GM12878 (cell line): ENCODE data around the gene KCNQ1. TPM values are rescaled to one million over a fixed set of nuclear protein-coding genes. Genes with fewer than 3 reads are reported as not detected.

Source experiments
- ATAC-seq: fragments of 200-7000 bp; cut with Tn5 transposase; 3 replicates; pipeline ENCODE4 v1.9.1; 2020; ENCODE audit warnings: mild to moderate bottlenecking, moderate library complexity
- BruUV-seq: library from RNA; stranded (reverse); fragments of 400-500 nt; replicated peaks from 2 replicates; lab custom pipeline; 2021; lab: Mats Ljungman, UMichigan
- CTCF ChIA-PET: fragments of 300-600 bp; sonication (Branson Sonifier 250); formaldehyde crosslinking; extraction: SDS; loops from one replicate; lab custom pipeline; 2021; ENCODE audit warnings: inconsistent platforms; lab: Yijun Ruan, JAX
- POLR2A ChIA-PET: fragments of 350-600 bp; formaldehyde crosslinking; extraction: SDS; loops from one replicate; lab custom pipeline; 2021; ENCODE audit warnings: inconsistent platforms; lab: Charles Lee
- RAD21 ChIA-PET: fragments of 300-600 bp; sonication (Branson Sonifier 250); formaldehyde crosslinking; loops from one replicate; lab custom pipeline; 2023; ENCODE audit warnings: antibody characterized with exemption; ENCODE audit not compliant: unreplicated experiment; lab: Charles Lee
- SMC1A ChIA-PET: fragments of 300-600 bp; sonication (Branson Sonifier 250); formaldehyde crosslinking; loops from one replicate; lab custom pipeline; 2023; ENCODE audit not compliant: unreplicated experiment, uncharacterized antibody; lab: Charles Lee
- DNase-seq: peaks from one replicate; pipeline ENCODE4 v3.0.0-alpha.2; 2011; ENCODE audit warnings: low read depth, low spot score
- FAIRE-seq: peaks from 3 replicates; lab custom pipeline; 2011; peaks lifted over from hg19 to GRCh38; lab: Jason Lieb, UNC
- H2AFZ ChIP-seq: 2 replicates; pipeline ENCODE4 v1.6.0; 2011; ENCODE audit warnings: low read depth, low read length, control low read depth; ENCODE audit not compliant: control insufficient read depth
- H3K27ac ChIP-seq: 2 replicates; pipeline ENCODE4 v1.5.1; 2011; ENCODE audit warnings: control low read depth; ENCODE audit not compliant: control insufficient read depth, insufficient read depth
- H3K27me3 ChIP-seq, 2 experiments: replicated peaks in 1 of 2; 2 replicates each; pipeline versions ENCODE4 v1.6.0 to v1.6.1; 2011; ENCODE audit warnings: low read length in 1 of 2; ENCODE audit not compliant: control insufficient read depth in 2 of 2, insufficient read depth in 2 of 2
- H3K36me3 ChIP-seq, 2 experiments: 2 replicates each; pipeline ENCODE4 v1.5.1; 2011; ENCODE audit warnings: low read length in 1 of 2; ENCODE audit not compliant: control insufficient read depth in 2 of 2, insufficient read depth in 2 of 2
- H3K4me1 ChIP-seq: 2 replicates; pipeline ENCODE4 v1.6.1; 2011; ENCODE audit warnings: mild to moderate bottlenecking, low read length, moderate library complexity, mixed read lengths; ENCODE audit not compliant: control insufficient read depth, insufficient read depth
- H3K4me2 ChIP-seq: 2 replicates; pipeline ENCODE4 v1.6.0; 2011; ENCODE audit warnings: control low read depth; ENCODE audit not compliant: control insufficient read depth, insufficient read depth
- H3K4me3 ChIP-seq: fragments of 200-600 bp; sonication (generic); 2 replicates; pipeline ENCODE4 v1.5.1; 2016
- H3K79me2 ChIP-seq: 2 replicates; pipeline ENCODE4 v1.6.0; 2011; ENCODE audit warnings: low read length; ENCODE audit not compliant: control insufficient read depth, insufficient read depth
- H3K9ac ChIP-seq: 2 replicates; pipeline ENCODE4 v1.8.0; 2011; ENCODE audit warnings: low read length, control low read depth, mixed read lengths; ENCODE audit not compliant: control insufficient read depth, insufficient read depth
- H3K9me3 ChIP-seq: replicated peaks from 3 replicates; pipeline ENCODE4 v1.5.1; 2011; ENCODE audit warnings: mild to moderate bottlenecking, low read length; ENCODE audit not compliant: control insufficient read depth, insufficient read depth
- H4K20me1 ChIP-seq: 2 replicates; pipeline ENCODE4 v1.6.0; 2011; ENCODE audit not compliant: control insufficient read depth, insufficient read depth
- ATF7 ChIP-seq: fragments of 450-650 bp; IDR thresholded peaks from 2 replicates; pipeline ENCODE4 v1.6.1; 2016; ENCODE audit warnings: low read depth, mild to moderate bottlenecking
- BHLHE40 ChIP-seq, 2 experiments: fragments of 450-650 bp in 1 of 2; IDR thresholded peaks; 2 replicates each; pipeline ENCODE4 v1.6.1; 2011 to 2017; ENCODE audit warnings: low read depth in 2 of 2, borderline replicate concordance in 1 of 2, improper control_type of control experiment in 1 of 2, low read length in 1 of 2, mild to moderate bottlenecking in 1 of 2
- CREB1 ChIP-seq: IDR thresholded peaks from 2 replicates; pipeline ENCODE4 v1.6.1; 2012; ENCODE audit warnings: low read depth, mild to moderate bottlenecking, inconsistent platforms
- HDAC2 ChIP-seq: fragments of 200-600 bp; sonication (generic); IDR thresholded peaks from 2 replicates; pipeline ENCODE4 v1.6.1; 2017
- HDGF ChIP-seq: fragments of 450-650 bp; IDR thresholded peaks from 2 replicates; pipeline ENCODE4 v1.6.1; 2016; ENCODE audit warnings: antibody characterized with exemption
- RAD21 ChIP-seq: IDR thresholded peaks from 2 replicates; pipeline ENCODE4 v1.6.1; 2011; ENCODE audit warnings: mild to moderate bottlenecking, low read depth, low read length, moderate library complexity; ENCODE audit not compliant: insufficient read depth
- SIX5 ChIP-seq: IDR thresholded peaks from 2 replicates; pipeline ENCODE4 v1.6.1; 2011; ENCODE audit warnings: mild to moderate bottlenecking, low read depth, low read length, moderate library complexity; ENCODE audit not compliant: severe bottlenecking
- SREBF1 ChIP-seq: IDR thresholded peaks from 2 replicates; pipeline ENCODE4 v1.6.1; 2012; ENCODE audit warnings: mild to moderate bottlenecking, low read length
- TCF3 ChIP-seq: IDR thresholded peaks from 2 replicates; pipeline ENCODE4 v1.6.1; 2012; ENCODE audit warnings: low read depth, mild to moderate bottlenecking, low read length, borderline replicate concordance; ENCODE audit not compliant: insufficient read depth
- YY1 ChIP-seq: IDR thresholded peaks from 2 replicates; pipeline ENCODE4 v1.6.1; 2011; ENCODE audit warnings: low read depth, mild to moderate bottlenecking, low read length
- ZNF622 ChIP-seq: fragments of 450-650 bp; IDR thresholded peaks from 2 replicates; pipeline ENCODE4 v1.6.1; 2017; ENCODE audit warnings: mild to moderate bottlenecking, inconsistent platforms
- WGBS: methylation state at CpG from one replicate; pipeline ENCODE4 v1.1.6; 2016; ENCODE audit warnings: low lambda C conversion rate; ENCODE audit not compliant: insufficient replicate concordance, insufficient coverage; ENCODE audit errors: missing lambda C conversion rate; 5-methylcytosine and 5-hydroxymethylcytosine counted together
- in situ Hi-C: fragments of 300-500 bp; cut with MboI; formaldehyde crosslinking; loops from 9 replicates; pipeline ENCODE4 v1.14.3; 2018; ENCODE audit warnings: mixed read lengths
- intact Hi-C: fragments of 100-400 bp; cut with micrococcal nuclease; formaldehyde crosslinking; loops from one replicate; pipeline ENCODE4 v1.14.2; 2022; ENCODE audit not compliant: unreplicated experiment
- polyA plus RNA-seq, 11 experiments: library from polyadenylated mRNA; depleted of rRNA in 4 of 11; unstranded in 6 of 11; stranded (reverse) in 5 of 11; fragments of >200 nt; fragmentation: Nextera tagmentation in 4 of 11; fragmentation: Illumina TruSeq in 1 of 11; extraction: Ambion mirVana in 4 of 11; extraction: Trizol in 1 of 11; gene quantifications; 1 replicate in 1 of 11; 2 replicates in 10 of 11; pipeline versions ENCODE4 v1.2.1 to v1.2.3, GENCODE V29; 2011 to 2016; ENCODE audit warnings: inconsistent platforms in 2 of 11, missing spikeins in 2 of 11, low read depth in 1 of 11
- total RNA-seq, 4 experiments: library from RNA; depleted of rRNA in 3 of 4; stranded (reverse); fragments of >200 nt in 3 of 4; fragmentation: Illumina TruSeq in 1 of 4; extraction: Trizol in 1 of 4; gene quantifications; 2 replicates each; pipeline versions ENCODE4 v1.2.1 to v1.2.3, GENCODE V29; 2013 to 2021
- TF ChIP-seq, protein P1 (sequence below), 3 experiments: IDR thresholded peaks in 2 of 3; conservative IDR thresholded peaks in 1 of 3; 2 replicates each; pipeline ENCODE4 v1.5.1; 2011; ENCODE audit warnings: low read depth in 3 of 3, low read length in 3 of 3, mild to moderate bottlenecking in 3 of 3, control low read depth in 2 of 3, moderate library complexity in 2 of 3, inconsistent platforms in 1 of 3, mixed read lengths in 1 of 3; ENCODE audit not compliant: control insufficient read depth in 2 of 3, insufficient read depth in 1 of 3; ENCODE audit errors: extremely low read depth in 1 of 3

Gene KCNQ1
- total and polyA plus RNA-seq, 10 of the 15 experiments (the other 5 are each of a cell fraction or from before 2014, with no cell fraction given): 0.03 to 0.15 (median 0.12) TPM; not detected in 7

GRCh38 chr11:2719831-2720590 is 275.2 kb downstream of the KCNQ1 start (continued):
- TF ChIP-seq, protein P1, sequence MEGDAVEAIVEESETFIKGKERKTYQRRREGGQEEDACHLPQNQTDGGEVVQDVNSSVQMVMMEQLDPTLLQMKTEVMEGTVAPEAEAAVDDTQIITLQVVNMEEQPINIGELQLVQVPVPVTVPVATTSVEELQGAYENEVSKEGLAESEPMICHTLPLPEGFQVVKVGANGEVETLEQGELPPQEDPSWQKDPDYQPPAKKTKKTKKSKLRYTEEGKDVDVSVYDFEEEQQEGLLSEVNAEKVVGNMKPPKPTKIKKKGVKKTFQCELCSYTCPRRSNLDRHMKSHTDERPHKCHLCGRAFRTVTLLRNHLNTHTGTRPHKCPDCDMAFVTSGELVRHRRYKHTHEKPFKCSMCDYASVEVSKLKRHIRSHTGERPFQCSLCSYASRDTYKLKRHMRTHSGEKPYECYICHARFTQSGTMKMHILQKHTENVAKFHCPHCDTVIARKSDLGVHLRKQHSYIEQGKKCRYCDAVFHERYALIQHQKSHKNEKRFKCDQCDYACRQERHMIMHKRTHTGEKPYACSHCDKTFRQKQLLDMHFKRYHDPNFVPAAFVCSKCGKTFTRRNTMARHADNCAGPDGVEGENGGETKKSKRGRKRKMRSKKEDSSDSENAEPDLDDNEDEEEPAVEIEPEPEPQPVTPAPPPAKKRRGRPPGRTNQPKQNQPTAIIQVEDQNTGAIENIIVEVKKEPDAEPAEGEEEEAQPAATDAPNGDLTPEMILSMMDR (IDR thresholded peaks at IDR 0.05 in 2 of 3, conservative IDR thresholded peaks at IDR 0.05 in 1 of 3; ENCODE audit: control insufficient read depth in 2 of 3, extremely low read depth in 1 of 3, insufficient read depth in 1 of 3, low read depth in 3 of 3, low read length in 3 of 3): no peak
- no peak for TF ChIP-seq RAD21
- TF ChIP-seq SREBF1: no peak
- no peak for TF ChIP-seq YY1

- peaks cover 2 to 3% of the 10 kb centered on the region in 2 experiments; a peak in 3 of 4 replicates for H3K27me3 ChIP-seq
- BruUV-seq: no TSS peak
- DNase-seq (no peak), FAIRE-seq (no peak), ATAC-seq (no peak)
- ChIA-PET RAD21 (no interaction called here), SMC1A (no interaction called here), POLR2A (no interaction called here), CTCF (no interaction called here)
- H4K20me1 ChIP-seq: no peaks in the 10 kb centered on the region
- no peak overlapping the region for H2AFZ ChIP-seq
- TF ChIP-seq ZNF622 (no peak), SIX5 (no peak), HDGF (no peak), BHLHE40 (IDR thresholded peaks at IDR 0.05; ENCODE audit: borderline replicate concordance in 1 of 2, low read depth in 2 of 2, low read length in 1 of 2) (no peak), ATF7 (no peak), CREB1 (no peak), TCF3 (no peak), HDAC2 (no peak)
- H3K4me2 ChIP-seq: no peak overlapping the region
- intact Hi-C loops: no loop called here
- H3K4me3 ChIP-seq: no peak overlapping the region
- no peaks in the 10 kb centered on the region for H3K79me2 ChIP-seq
- H3K4me1 ChIP-seq: no peaks in the 10 kb centered on the region
- 27% methylated on average over 27 of the region's 27 CpGs for WGBS
- H3K36me3 ChIP-seq: no peaks in the 10 kb centered on the region
- in situ Hi-C loops: no loop called here
- no peak overlapping the region for H3K27ac ChIP-seq
- no peaks in the 10 kb centered on the region for H3K9me3 ChIP-seq
- no peak overlapping the region for H3K9ac ChIP-seq
Measured at GRCh38 chr11:2721210-2721916, 276.6 kb downstream of the KCNQ1 start.
